AG04449 (cell line): ENCODE results near the gene OVCH2.
"Not testable (repeated sequence)": the region's sequence is repeated elsewhere in the genome, so short reads cannot be mapped to it uniquely, and the experiment has no call there.

Source experiments
- CTCF ChIA-PET: fragments of 350-600 bp; formaldehyde crosslinking; extraction: SDS; loops from one replicate; lab custom pipeline; 2021; ENCODE audit warnings: antibody characterized with exemption; lab: Yijun Ruan, JAX
- POLR2A ChIA-PET: fragments of 400-600, 350-600 bp; formaldehyde crosslinking; extraction: SDS; loops from one replicate; lab custom pipeline; 2020; ENCODE audit warnings: antibody characterized with exemption, inconsistent platforms; lab: Yijun Ruan, JAX
- DNase-seq: peaks from one replicate; pipeline ENCODE4 v3.0.0-alpha.2; 2010; ENCODE audit warnings: low read depth, low spot score
- H3K4me3 ChIP-seq: 2 replicates; pipeline ENCODE4 v1.5.1; 2011; ENCODE audit warnings: low read depth, mild to moderate bottlenecking, control low read depth, low read length
- TF ChIP-seq, protein P1 (sequence below): IDR thresholded peaks from one replicate; pipeline ENCODE4 v1.5.1; 2011; ENCODE audit warnings: mild to moderate bottlenecking, moderate library complexity, low read length, control low read depth, inconsistent platforms; ENCODE audit not compliant: insufficient read depth; ENCODE audit errors: missing control alignments

Gene OVCH2, protein sequence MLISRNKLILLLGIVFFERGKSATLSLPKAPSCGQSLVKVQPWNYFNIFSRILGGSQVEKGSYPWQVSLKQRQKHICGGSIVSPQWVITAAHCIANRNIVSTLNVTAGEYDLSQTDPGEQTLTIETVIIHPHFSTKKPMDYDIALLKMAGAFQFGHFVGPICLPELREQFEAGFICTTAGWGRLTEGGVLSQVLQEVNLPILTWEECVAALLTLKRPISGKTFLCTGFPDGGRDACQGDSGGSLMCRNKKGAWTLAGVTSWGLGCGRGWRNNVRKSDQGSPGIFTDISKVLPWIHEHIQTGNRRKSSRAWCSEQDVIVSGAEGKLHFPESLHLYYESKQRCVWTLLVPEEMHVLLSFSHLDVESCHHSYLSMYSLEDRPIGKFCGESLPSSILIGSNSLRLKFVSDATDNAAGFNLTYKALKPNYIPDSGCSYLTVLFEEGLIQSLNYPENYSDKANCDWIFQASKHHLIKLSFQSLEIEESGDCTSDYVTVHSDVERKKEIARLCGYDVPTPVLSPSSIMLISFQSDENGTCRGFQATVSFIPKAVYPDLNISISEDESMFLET

DNA sequence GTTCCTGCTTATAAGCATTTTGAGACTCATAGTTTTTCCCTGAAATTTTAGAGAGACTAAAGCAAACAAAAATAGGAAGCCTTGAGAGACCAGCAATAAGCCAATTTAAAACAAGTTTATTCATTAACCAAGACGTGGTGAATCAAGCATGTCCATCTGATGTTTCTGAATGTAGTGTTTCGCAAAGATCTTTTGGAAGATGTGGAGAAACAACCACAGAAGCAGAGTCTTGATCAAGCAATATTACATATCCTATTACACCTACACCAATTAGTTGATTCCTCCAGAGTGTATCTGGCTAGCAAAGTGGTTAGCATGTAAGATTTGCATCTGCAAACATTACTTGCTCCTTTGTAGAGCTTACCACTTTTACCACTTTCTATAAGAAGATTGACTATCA, at the start of gene OVCH2:
Gene OVCH2 (minus strand): TSS at position 101 of the 400 bp plus-strand sequence. CDS start 83 bp downstream, at position 18.
- DNase-seq = no peak
- no peak within 1 kb of the TSS for H3K4me3 ChIP-seq
- CTCF ChIA-PET = interaction anchor here (1.8 to 2.7 kb wide), 2 partner anchors 9 to 11 kb away, joined by 4 to 19 read pairs; no protein-coding TSS in a partner anchor
- POLR2A ChIA-PET = no interaction called here
- TF ChIP-seq, protein P1, sequence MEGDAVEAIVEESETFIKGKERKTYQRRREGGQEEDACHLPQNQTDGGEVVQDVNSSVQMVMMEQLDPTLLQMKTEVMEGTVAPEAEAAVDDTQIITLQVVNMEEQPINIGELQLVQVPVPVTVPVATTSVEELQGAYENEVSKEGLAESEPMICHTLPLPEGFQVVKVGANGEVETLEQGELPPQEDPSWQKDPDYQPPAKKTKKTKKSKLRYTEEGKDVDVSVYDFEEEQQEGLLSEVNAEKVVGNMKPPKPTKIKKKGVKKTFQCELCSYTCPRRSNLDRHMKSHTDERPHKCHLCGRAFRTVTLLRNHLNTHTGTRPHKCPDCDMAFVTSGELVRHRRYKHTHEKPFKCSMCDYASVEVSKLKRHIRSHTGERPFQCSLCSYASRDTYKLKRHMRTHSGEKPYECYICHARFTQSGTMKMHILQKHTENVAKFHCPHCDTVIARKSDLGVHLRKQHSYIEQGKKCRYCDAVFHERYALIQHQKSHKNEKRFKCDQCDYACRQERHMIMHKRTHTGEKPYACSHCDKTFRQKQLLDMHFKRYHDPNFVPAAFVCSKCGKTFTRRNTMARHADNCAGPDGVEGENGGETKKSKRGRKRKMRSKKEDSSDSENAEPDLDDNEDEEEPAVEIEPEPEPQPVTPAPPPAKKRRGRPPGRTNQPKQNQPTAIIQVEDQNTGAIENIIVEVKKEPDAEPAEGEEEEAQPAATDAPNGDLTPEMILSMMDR = no peak

DNA sequence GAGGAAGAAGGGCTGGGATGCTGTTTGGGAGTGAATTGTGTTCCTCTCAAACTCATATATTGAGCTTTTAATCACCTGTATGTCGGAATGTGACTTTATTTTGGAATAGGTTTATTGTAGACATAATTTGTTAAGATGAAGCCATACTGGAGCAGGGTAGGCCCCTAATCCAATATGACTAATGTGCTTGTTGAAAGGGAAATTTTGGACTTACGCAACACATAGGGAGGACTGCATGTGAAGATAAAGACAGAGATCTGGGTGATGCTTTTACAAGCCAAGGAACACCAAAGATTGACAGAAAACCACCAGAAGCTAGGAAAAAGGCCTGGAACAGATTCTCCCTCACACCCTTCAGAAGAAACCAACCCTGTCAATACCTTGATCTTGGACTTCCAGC, 43.2 kb upstream of the OVCH2 start:
- CTCF ChIA-PET = no interaction called here

DNA sequence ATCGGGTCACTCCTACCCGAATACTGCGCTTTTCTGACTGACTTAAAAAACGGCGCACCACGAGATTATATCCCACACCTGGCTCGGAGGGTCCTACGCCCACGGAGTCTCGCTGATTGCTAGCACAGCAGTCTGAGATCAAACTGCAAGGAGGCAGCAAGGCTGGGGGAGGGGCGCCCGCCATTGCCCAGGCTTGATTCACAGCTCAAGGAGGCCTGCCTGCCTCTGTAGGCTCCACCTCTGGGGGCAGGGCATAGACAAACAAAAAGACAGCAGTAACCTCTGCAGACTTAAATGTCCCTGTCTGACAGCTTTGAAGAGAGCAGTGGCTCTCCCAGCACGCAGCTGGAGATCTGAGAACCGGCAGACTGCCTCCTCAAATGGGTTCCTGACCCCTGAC, 28.5 kb upstream of the OVCH2 start:
- POLR2A ChIA-PET, H3K4me3 ChIP-seq, CTCF ChIA-PET: not testable (repeated sequence)

More for the DNA sequence above, 43.2 kb upstream of the OVCH2 start:
- TF ChIP-seq, protein P1 = no peak
- H3K4me3 ChIP-seq = no peak overlapping the region
- POLR2A ChIA-PET = no interaction called here
- no peak for DNase-seq

DNA sequence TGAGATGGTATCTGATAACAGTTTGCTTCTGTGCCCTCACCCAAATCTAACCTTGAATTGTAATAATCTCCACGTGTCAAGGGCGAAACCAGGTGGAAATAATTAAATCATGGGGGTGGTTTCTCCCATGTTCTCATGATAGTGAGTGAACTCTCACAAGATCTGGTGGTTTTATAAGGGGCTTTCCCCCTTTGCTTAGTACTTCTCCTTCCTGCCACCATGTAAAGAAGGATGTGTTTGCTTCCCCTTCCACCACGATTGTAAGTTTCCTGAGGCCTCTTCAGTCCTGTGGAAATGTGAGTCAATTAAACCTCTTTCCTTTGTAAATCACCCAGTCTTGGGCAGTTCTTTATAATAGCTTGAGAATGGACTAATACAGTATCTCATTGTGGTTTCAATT, 8.5 kb upstream of the OVCH2 start:
- CTCF ChIA-PET = no interaction called here
- H3K4me3 ChIP-seq = no peak overlapping the region
- POLR2A ChIA-PET = no interaction called here
- DNase-seq = no peak
- TF ChIP-seq, protein P1 = no peak

More for the DNA sequence above, 28.5 kb upstream of the OVCH2 start:
- DNase-seq = not testable (repeated sequence)

DNA sequence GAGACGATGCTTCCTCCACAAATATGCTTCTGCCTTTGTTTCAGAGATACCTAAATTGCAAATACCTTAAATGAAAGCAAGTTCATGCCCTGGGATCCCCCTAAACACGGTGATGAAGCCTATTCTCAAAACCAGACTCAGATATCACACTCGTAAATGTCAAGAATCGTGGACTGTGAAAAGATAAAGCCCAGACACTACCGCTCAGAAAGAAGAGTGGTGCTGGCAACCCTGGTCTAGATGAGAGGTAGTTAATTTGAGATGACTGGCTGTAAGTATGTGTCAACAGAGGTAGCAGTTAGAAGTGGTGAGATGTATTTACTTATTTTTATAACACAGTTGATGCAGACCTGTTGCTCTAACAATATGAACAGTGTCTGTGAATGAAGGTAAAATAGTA, 2.5 kb downstream of the OVCH2 start:
- DNase-seq = no peak
- ChIA-PET POLR2A (no interaction called here), CTCF (interaction anchor here (2.7 kb wide), 1 partner anchor 9 kb away, joined by 19 read pairs; no protein-coding TSS in a partner anchor)
- TF ChIP-seq, protein P1 = no peak
- no peak overlapping the region for H3K4me3 ChIP-seq

DNA sequence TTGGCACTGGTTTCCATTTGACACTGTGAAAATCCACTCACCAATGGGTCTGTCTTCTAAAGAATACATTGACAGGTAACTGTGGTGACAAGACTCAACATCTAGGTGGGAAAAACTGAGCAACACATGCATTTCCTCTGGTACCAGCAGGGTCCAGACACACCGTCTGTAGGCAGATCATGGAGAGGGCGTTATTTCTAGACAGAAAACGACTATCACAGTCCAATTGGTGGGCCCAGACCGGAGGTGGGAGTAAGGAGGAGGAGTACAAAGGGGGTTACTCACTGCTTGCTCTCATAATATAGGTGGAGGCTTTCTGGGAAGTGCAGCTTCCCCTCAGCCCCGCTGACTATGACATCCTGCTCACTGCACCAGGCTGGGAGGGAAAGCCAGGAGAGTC, 9.9 kb downstream of the OVCH2 start:
- TF ChIP-seq, protein P1 = no peak
- no peak for DNase-seq
- CTCF ChIA-PET = interaction anchor here (1.2 to 3.0 kb wide), 9 partner anchors 10 to 403 kb away, joined by 4 to 26 read pairs (median 14); partner anchors contain the start of genes EIF3F, OVCH2 and PPFIBP2
- POLR2A ChIA-PET = no interaction called here
- H3K4me3 ChIP-seq = no peak overlapping the region
